Breast epithelium (tissue), 4 donors: ENCODE measurements around the gene MYBL2. TPM values are rescaled to one million over a fixed set of nuclear protein-coding genes. Genes with fewer than 3 reads are reported as not detected.
A peak's percentile ranks its signal among the peaks of the same experiment; 100 is the strongest.

Source experiments
- DNase-seq, 2 donors: peaks; one replicate each; pipeline ENCODE4 v3.0.0-alpha.2; 2019; ENCODE audit warnings: low spot score in 2 of 2
- H3K27ac ChIP-seq, 2 donors: fragments of 200-600 bp; sonication (generic) in 1 of 2; one replicate each; pipeline ENCODE4 v1.5.1; 2016 to 2019; ENCODE audit warnings: mild to moderate bottlenecking in 1 of 2
- H3K27me3 ChIP-seq, 2 donors: fragments of 200-600 bp; sonication (generic) in 1 of 2; one replicate each; pipeline versions ENCODE4 v1.5.1 to v1.6.0; 2017 to 2019; ENCODE audit warnings: control low read depth in 1 of 2, mild to moderate bottlenecking in 1 of 2
- H3K36me3 ChIP-seq: fragments of 200-600 bp; one replicate; pipeline ENCODE4 v1.5.1; 2019
- H3K4me1 ChIP-seq, 2 donors: fragments of 200-600 bp; sonication (generic); one replicate each; pipeline ENCODE4 v1.5.1; 2016 to 2019; ENCODE audit warnings: control low read depth in 1 of 2
- H3K4me3 ChIP-seq, 3 donors: fragments of 200-600 bp; sonication (generic); 1 replicate in 2 of 3; 2 replicates in 1 of 3; pipeline ENCODE4 v1.5.1; 2016 to 2019; ENCODE audit warnings: mild to moderate bottlenecking in 3 of 3, moderate library complexity in 2 of 3
- H3K9me3 ChIP-seq, 2 donors: fragments of 200-600 bp; sonication (generic) in 1 of 2; one replicate each; pipeline ENCODE4 v1.5.1; 2016 to 2019; ENCODE audit warnings: control low read depth in 1 of 2
- POLR2A ChIP-seq: fragments of 450-650 bp; IDR thresholded peaks from one replicate; pipeline ENCODE4 v1.6.1; 2016; ENCODE audit warnings: antibody characterized with exemption, mild to moderate bottlenecking, moderate library complexity
- POLR2AphosphoS5 ChIP-seq, 3 donors: sonication (generic); formaldehyde crosslinking; IDR thresholded peaks; one replicate each; pipeline ENCODE4 v1.6.1; 2017; ENCODE audit warnings: antibody characterized with exemption in 3 of 3
- intact Hi-C: fragments of 100-400 bp; cut with DNase I; formaldehyde crosslinking; loops from one replicate; pipeline ENCODE4 v1.15.1; 2023; ENCODE audit warnings: low total_unique reads
- total RNA-seq, 3 donors: library from RNA; depleted of rRNA; stranded (reverse); fragments of >200 nt; gene quantifications; one replicate each; pipeline ENCODE4 v1.1.0, GENCODE V29; 2016
- TF ChIP-seq, protein P1 (sequence below), 3 donors: fragments of 450-650 bp; IDR thresholded peaks; one replicate each; pipeline ENCODE4 v1.5.1; 2016 to 2017; ENCODE audit warnings: antibody characterized with exemption in 3 of 3, mild to moderate bottlenecking in 3 of 3, moderate library complexity in 3 of 3

MYBL2 gene
- total RNA-seq, 3 donors from 2014 or later = 0.32 to 0.44 TPM; not detected in 1

GRCh38 chr20:43744966-43745730 lies 78.2 kb downstream of the MYBL2 start:
- Histone ChIP-seq H3K36me3 (no peaks in the 10 kb centered on the region), H3K9me3 (no peaks in the 10 kb centered on the region), H3K4me1 (no peaks in the 10 kb centered on the region), H3K27ac (no peak overlapping the region), H3K27me3 (peaks cover 0 to 21% of the 10 kb centered on the region in 2 donors), H3K4me3 (no peak overlapping the region)
- intact Hi-C loops = loop anchor here (5.0 kb wide), 1 partner anchor 332 kb away; no protein-coding TSS in a partner anchor
- TF ChIP-seq, protein P1, sequence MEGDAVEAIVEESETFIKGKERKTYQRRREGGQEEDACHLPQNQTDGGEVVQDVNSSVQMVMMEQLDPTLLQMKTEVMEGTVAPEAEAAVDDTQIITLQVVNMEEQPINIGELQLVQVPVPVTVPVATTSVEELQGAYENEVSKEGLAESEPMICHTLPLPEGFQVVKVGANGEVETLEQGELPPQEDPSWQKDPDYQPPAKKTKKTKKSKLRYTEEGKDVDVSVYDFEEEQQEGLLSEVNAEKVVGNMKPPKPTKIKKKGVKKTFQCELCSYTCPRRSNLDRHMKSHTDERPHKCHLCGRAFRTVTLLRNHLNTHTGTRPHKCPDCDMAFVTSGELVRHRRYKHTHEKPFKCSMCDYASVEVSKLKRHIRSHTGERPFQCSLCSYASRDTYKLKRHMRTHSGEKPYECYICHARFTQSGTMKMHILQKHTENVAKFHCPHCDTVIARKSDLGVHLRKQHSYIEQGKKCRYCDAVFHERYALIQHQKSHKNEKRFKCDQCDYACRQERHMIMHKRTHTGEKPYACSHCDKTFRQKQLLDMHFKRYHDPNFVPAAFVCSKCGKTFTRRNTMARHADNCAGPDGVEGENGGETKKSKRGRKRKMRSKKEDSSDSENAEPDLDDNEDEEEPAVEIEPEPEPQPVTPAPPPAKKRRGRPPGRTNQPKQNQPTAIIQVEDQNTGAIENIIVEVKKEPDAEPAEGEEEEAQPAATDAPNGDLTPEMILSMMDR (IDR thresholded peaks at IDR 0.05) = no peak
- no peak for TF ChIP-seq POLR2AphosphoS5 (IDR thresholded peaks at IDR 0.05)
- no peak for TF ChIP-seq POLR2A
- DNase-seq = no peak

DNA sequence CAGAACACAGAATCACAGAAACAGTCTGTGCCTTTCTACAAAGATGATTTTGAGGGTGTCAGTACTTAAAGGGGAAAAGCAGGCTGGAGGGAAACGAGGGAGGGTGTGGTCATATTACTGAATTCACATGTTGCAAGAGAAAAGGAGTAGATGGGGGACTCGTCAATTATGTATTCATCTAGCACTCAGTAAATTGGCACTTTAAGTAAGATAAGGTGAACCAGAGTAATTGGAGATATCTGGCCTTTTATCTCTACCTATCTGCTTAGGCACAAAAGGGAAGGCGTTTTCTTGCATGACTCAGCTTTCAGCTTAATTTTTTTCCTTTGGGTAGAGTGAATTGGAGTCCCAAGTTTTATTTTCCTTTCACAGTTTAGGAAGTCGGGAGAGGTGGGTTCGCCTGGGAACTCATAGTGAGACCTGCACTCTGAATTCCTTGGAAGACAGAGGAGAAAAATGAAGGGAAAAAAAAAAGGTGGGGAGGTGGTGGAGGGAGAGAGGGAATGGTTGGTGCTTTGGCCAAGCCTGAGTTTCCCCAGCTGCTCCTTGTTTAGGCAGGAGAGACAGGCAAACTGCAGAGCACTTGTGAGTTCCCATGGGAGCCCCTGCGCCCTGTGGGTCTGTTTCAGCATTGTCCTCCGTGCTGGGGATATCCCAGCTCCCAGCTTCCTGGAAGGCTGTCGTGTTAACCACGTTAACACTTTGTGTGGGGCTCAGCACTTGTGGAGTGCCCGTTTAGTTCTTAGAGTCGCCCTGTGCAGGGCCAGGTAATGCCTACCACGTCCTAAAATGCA lies 79.6 kb downstream of the MYBL2 start:
- no peak for TF ChIP-seq POLR2A
- TF ChIP-seq POLR2AphosphoS5 (IDR thresholded peaks at IDR 0.05) = no peak
- TF ChIP-seq, protein P1 (IDR thresholded peaks at IDR 0.05) = no peak
- Histone ChIP-seq H3K4me1 (no peaks in the 10 kb centered on the region), H3K27me3 (peaks cover 0 to 21% of the 10 kb centered on the region in 2 donors), H3K27ac (no peak overlapping the region), H3K36me3 (no peaks in the 10 kb centered on the region), H3K4me3 (no peak overlapping the region), H3K9me3 (no peaks in the 10 kb centered on the region)
- intact Hi-C loops = loop anchor here (5.0 kb wide), 1 partner anchor 331 kb away; no protein-coding TSS in a partner anchor
- no peak for DNase-seq

- TF ChIP-seq, protein P1 (IDR thresholded peaks at IDR 0.05) = no peak
- TF ChIP-seq POLR2AphosphoS5 (IDR thresholded peaks at IDR 0.05) = no peak
- TF ChIP-seq POLR2A = no peak
- Histone ChIP-seq H3K27ac (no peak overlapping the region), H3K4me3 (no peak overlapping the region), H3K36me3 (no peaks in the 10 kb centered on the region), H3K9me3 (no peaks in the 10 kb centered on the region), H3K4me1 (no peaks in the 10 kb centered on the region), H3K27me3 (peaks cover 0 to 19% of the 10 kb centered on the region in 2 donors)
- no peak for DNase-seq
- intact Hi-C loops = loop anchor here (5.0 kb wide), 1 partner anchor 329 kb away; no protein-coding TSS in a partner anchor
Observed at GRCh38 chr20:43748274-43748673, 81.4 kb downstream of the MYBL2 start.

- TF ChIP-seq POLR2AphosphoS5 (IDR thresholded peaks at IDR 0.05) = no peak
- TF ChIP-seq, protein P1 (IDR thresholded peaks at IDR 0.05) = peak; percentile 67 to 90 (median 90)
- TF ChIP-seq POLR2A = no peak
- Histone ChIP-seq H3K4me3 (no peak overlapping the region), H3K36me3 (no peaks in the 10 kb centered on the region), H3K9me3 (no peaks in the 10 kb centered on the region), H3K4me1 (no peaks in the 10 kb centered on the region), H3K27me3 (peaks cover 0 to 10% of the 10 kb centered on the region in 2 donors), H3K27ac (no peak overlapping the region)
- intact Hi-C loops = loop anchor here (5.0 kb wide), 1 partner anchor 327 kb away; no protein-coding TSS in a partner anchor
- DNase-seq = peak; percentile 46 to 70
Observed at GRCh38 chr20:43749734-43750294, 82.9 kb downstream of the MYBL2 start.
